Measurements from ENCODE around the gene KAT2A. TPM values are rescaled to one million over a fixed set of nuclear protein-coding genes. Genes with fewer than 3 reads are reported as not detected.
A peak's percentile ranks its signal among the peaks of the same experiment; 100 is the strongest.
"Not testable (repeated sequence)": the region's sequence is repeated elsewhere in the genome, so short reads cannot be mapped to it uniquely, and the experiment has no call there.

Gene KAT2A
- total RNA-seq, 4 donors from 2014 or later: 13.8 to 31.1 (median 21.8) TPM

DNA sequence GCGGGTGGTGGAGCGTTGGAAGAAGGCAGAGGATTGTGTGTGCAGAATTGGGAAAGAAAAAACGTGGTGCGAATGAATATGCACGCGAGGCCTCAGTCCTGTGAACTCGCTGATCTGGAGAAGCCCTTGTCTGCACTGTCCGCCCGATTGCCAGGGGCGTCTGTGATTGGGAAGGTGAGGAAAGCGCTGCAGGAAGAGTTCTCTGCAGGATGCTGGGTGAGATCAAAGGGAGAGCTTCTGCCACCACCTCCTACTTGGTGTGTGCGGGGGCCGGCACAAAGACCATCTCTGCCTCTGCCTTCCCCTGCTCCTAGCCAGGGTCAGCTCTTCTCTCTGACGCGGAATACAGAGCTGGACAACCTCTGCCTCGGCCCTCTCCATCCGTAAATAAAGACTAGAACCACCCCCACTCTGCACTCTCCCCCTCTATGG is 34.5 kb upstream of the KAT2A start:
- intact Hi-C loops (cut with DNase I): no loop called here
- Histone ChIP-seq H3K4me3 (peak overlapping the region; percentile 81 to 99 (median 92)), H3K27me3 (no peaks in the 10 kb centered on the region), H3K27ac (replicated peaks in 1 of 4) (peak overlapping the region in 1 of 4 donors; percentile 86), H3K36me3 (peaks cover 0 to 13% (median 5%) of the 10 kb centered on the region in 4 donors), H3K4me1 (peaks cover 27 to 47% (median 40%) of the 10 kb centered on the region in 4 donors), H3K9me3 (no peaks in the 10 kb centered on the region)
- TF ChIP-seq, protein P1, sequence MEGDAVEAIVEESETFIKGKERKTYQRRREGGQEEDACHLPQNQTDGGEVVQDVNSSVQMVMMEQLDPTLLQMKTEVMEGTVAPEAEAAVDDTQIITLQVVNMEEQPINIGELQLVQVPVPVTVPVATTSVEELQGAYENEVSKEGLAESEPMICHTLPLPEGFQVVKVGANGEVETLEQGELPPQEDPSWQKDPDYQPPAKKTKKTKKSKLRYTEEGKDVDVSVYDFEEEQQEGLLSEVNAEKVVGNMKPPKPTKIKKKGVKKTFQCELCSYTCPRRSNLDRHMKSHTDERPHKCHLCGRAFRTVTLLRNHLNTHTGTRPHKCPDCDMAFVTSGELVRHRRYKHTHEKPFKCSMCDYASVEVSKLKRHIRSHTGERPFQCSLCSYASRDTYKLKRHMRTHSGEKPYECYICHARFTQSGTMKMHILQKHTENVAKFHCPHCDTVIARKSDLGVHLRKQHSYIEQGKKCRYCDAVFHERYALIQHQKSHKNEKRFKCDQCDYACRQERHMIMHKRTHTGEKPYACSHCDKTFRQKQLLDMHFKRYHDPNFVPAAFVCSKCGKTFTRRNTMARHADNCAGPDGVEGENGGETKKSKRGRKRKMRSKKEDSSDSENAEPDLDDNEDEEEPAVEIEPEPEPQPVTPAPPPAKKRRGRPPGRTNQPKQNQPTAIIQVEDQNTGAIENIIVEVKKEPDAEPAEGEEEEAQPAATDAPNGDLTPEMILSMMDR (IDR thresholded peaks at IDR 0.05): no peak
- TF ChIP-seq EP300 (IDR thresholded peaks at IDR 0.05): no peak
- no peak for TF ChIP-seq POLR2AphosphoS5 (IDR thresholded peaks at IDR 0.05)
- no peak for TF ChIP-seq POLR2A (IDR thresholded peaks at IDR 0.05; ENCODE audit: low read depth)
- no peak for DNase-seq (ENCODE audit: extremely low spot score)
- WGBS: 45% methylated on average over 17 of the region's 17 CpGs

DNA sequence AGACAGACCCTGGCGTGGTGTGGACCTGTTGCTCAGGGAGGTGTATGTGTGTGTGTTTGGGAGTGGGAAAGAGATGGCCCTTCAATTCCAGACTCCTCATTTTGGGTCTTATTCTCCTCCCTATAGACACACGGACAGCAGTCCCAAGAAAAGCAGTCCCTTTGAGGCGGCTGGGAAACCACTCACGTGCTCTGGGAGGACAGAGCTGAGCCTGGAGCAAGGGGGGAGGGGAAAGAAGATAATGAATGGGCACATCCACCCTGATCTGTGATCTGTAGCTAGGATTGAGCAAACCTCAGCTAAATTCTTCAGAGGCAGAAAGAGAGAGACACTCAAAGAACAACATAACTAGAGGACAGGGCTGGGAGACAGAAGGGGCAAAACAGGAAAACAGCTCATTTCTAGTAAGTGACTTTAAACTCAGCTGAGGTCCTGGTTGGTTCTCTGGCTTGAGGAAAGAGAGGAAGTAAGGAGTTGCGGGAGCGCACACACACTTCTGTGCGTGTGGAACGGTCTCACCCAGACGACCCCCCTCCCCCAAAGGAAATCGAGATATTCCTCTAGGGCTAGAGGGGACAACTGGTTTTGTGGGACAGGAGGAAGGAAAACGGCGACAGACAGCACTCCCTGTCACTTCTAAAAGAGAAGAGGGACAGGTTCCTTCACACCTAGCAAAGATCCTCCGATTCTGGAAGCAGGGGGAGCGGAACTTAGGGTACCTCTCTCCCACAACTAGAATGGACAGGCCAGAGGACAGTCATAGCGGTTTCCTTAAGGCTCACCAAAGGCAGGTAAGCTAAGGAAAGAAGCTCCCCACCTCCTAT is 33.0 kb upstream of the KAT2A start:
- peaks cover 27 to 61% (median 51%) of the 10 kb centered on the region in 4 donors for H3K4me1 ChIP-seq
- DNase-seq (ENCODE audit: extremely low spot score): no peak
- H3K36me3 ChIP-seq: peaks cover 5 to 22% (median 8%) of the 10 kb centered on the region in 4 donors
- H3K27me3 ChIP-seq: no peaks in the 10 kb centered on the region
- peak overlapping the region; percentile 78 to 86 (median 84) for H3K27ac ChIP-seq (replicated peaks in 1 of 4)
- WGBS: 8% methylated on average over 15 of the region's 15 CpGs
- peak overlapping the region; percentile 81 to 99 (median 92) for H3K4me3 ChIP-seq
- H3K9me3 ChIP-seq: no peaks in the 10 kb centered on the region
- intact Hi-C loops (cut with DNase I): no loop called here
- no peak for TF ChIP-seq POLR2AphosphoS5 (IDR thresholded peaks at IDR 0.05)
- no peak for TF ChIP-seq POLR2A (IDR thresholded peaks at IDR 0.05; ENCODE audit: low read depth)
- TF ChIP-seq, protein P1 (IDR thresholded peaks at IDR 0.05): no peak
- no peak for TF ChIP-seq EP300 (IDR thresholded peaks at IDR 0.05)

DNA sequence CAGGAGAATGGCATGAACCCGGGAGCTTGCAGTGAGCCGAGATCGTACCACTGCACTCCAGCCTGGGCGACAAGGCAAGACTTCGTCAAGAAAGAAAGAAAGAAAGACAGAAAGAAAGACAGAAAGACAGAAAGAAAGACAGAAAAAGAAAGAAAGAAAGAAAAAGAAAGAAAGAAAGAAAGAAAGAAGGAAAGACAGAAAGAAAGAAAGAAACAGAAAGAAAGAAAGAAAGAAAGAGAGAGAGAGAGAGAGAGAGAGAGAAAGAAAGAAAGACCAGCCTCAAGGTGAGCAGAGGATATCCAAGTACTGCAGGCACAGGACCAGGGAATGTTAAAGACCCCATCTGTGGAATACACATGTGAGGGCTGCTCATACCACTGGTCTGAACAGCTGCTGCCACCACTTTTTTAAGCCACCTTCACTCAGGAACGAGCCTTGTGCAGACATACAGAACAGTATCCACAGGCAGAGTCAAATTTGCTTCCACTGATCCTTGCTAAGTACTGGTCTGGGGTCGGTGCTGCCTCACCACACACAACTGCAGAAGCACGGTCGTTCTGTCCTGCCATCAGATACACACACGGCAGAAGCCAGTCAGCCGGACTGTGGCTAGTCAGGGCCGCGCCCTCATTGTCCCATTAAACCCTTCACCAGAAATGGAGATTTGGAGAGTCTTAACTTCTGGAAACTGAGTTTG is 25.9 kb upstream of the KAT2A start:
- Histone ChIP-seq H3K36me3 (peaks cover 14 to 60% (median 39%) of the 10 kb centered on the region in 4 donors), H3K9me3 (no peaks in the 10 kb centered on the region), H3K4me1 (peaks cover 19 to 66% (median 45%) of the 10 kb centered on the region in 4 donors), H3K27ac (replicated peaks in 1 of 4) (no peak overlapping the region), H3K27me3 (no peaks in the 10 kb centered on the region), H3K4me3 (no peak overlapping the region)
- WGBS: 88% methylated on average over 6 of the region's 13 CpGs
- DNase-seq (ENCODE audit: extremely low spot score): no peak
- intact Hi-C loops (cut with DNase I): no loop called here
- TF ChIP-seq, protein P1 (IDR thresholded peaks at IDR 0.05): no peak
- TF ChIP-seq POLR2AphosphoS5 (IDR thresholded peaks at IDR 0.05): no peak
- no peak for TF ChIP-seq EP300 (IDR thresholded peaks at IDR 0.05)
- no peak for TF ChIP-seq POLR2A (IDR thresholded peaks at IDR 0.05; ENCODE audit: low read depth)

DNA sequence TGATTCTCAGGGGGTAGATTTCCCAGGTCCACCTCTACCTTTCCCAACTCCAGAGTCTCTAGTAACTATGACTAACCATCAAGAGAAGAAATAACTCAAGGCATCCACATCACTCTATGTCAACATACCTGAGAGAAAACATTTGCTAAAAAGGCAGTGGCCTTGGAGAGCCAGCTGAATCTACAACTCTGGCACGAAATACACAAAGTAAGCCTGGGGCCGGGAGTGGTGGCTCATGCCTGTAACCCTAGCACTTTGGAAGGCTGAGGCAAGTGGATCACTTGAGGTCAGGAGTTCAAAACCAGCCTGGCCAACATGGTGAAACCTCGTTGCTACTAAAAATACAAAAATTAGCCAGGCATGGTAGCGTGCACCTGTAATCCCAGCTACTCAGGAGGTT is 22.0 kb upstream of the KAT2A start:
- H3K27me3 ChIP-seq; H3K27ac ChIP-seq (replicated peaks in 1 of 4); H3K4me3 ChIP-seq; DNase-seq (ENCODE audit: extremely low spot score); intact Hi-C loops (cut with DNase I); H3K9me3 ChIP-seq: not testable (repeated sequence)
- Histone ChIP-seq H3K4me1 (peaks cover 44 to 65% (median 48%) of the 10 kb centered on the region in 4 donors), H3K36me3 (peaks cover 9 to 47% (median 32%) of the 10 kb centered on the region in 4 donors)
- 80% methylated on average over 4 of the region's 4 CpGs for WGBS

DNA sequence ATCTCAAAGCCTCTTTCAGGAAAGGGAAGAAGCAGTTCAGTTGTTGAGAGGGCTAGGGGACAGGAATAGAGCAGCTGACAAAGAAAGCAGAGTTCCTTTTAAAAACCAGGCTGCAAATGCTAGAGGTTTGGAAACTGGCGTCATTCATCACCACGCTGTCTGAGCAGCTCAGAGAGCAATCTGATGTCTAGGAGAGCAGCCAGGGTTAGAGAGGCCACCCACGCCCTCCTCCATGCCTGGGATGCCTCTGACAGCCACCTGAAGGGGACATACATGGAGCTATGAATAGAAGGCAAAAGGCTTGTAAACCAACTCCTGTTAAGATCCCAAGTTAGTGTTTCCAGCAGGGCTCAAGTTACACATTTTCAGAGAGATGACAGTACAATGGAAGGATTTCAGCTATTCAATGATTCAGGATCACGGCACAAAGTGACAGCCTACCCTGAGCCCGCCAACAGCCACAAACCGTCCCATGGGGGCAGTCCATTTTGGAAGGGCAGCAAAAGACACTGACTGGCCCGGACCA is 21.3 kb upstream of the KAT2A start:
- intact Hi-C loops (cut with DNase I): no loop called here
- peaks cover 47 to 71% (median 54%) of the 10 kb centered on the region in 4 donors for H3K4me1 ChIP-seq
- TF ChIP-seq POLR2A (IDR thresholded peaks at IDR 0.05; ENCODE audit: low read depth) (no peak), POLR2AphosphoS5 (IDR thresholded peaks at IDR 0.05) (no peak), EP300 (IDR thresholded peaks at IDR 0.05) (no peak)
- TF ChIP-seq, protein P1 (IDR thresholded peaks at IDR 0.05): no peak
- H3K36me3 ChIP-seq: peaks cover 9 to 43% (median 27%) of the 10 kb centered on the region in 4 donors
- peak overlapping the region in 2 of 4 donors; percentile 16 to 19 for H3K27ac ChIP-seq (replicated peaks in 1 of 4)
- no peaks in the 10 kb centered on the region for H3K9me3 ChIP-seq
- no peak overlapping the region for H3K4me3 ChIP-seq
- WGBS: 61% methylated on average over 3 of the region's 7 CpGs
- no peak for DNase-seq (ENCODE audit: extremely low spot score)
- H3K27me3 ChIP-seq: no peaks in the 10 kb centered on the region
